Stomach (tissue), 4 donors: ENCODE measurements around the gene RASD1.

Experiments
- POLR2A ChIP-seq, 4 donors: fragments of 450-650 bp; IDR thresholded peaks; one replicate each; pipeline ENCODE4 v1.6.1; 2016; ENCODE audit warnings: antibody characterized with exemption in 4 of 4, control low read depth in 2 of 4, mild to moderate bottlenecking in 1 of 4, moderate library complexity in 1 of 4
- TF ChIP-seq, protein P1 (sequence below), 7 experiments: fragments of 450-650 bp in 4 of 7; fragments of 200-600 bp in 3 of 7; sonication (generic) in 3 of 7; IDR thresholded peaks; one replicate each; pipeline ENCODE4 v1.5.1; 2016 to 2019; ENCODE audit warnings: antibody characterized with exemption in 7 of 7, control low read depth in 2 of 7, mild to moderate bottlenecking in 1 of 7

DNA sequence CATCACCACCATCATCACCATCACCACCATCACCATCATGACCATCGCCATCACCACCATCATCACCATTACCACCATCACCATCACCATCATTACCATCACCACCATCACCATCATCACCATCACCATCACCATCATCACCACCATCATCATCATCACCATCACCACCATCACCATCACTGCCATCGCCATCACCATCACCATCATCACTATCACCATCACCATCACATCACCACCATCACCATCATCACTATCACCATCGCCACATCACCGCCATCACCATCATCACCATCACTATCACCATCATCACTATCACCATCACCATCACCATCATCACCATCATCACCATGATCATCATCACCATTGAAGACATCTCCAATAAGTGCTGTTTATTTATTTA lies 36.2 kb downstream of the RASD1 start:
- TF ChIP-seq, protein P1, sequence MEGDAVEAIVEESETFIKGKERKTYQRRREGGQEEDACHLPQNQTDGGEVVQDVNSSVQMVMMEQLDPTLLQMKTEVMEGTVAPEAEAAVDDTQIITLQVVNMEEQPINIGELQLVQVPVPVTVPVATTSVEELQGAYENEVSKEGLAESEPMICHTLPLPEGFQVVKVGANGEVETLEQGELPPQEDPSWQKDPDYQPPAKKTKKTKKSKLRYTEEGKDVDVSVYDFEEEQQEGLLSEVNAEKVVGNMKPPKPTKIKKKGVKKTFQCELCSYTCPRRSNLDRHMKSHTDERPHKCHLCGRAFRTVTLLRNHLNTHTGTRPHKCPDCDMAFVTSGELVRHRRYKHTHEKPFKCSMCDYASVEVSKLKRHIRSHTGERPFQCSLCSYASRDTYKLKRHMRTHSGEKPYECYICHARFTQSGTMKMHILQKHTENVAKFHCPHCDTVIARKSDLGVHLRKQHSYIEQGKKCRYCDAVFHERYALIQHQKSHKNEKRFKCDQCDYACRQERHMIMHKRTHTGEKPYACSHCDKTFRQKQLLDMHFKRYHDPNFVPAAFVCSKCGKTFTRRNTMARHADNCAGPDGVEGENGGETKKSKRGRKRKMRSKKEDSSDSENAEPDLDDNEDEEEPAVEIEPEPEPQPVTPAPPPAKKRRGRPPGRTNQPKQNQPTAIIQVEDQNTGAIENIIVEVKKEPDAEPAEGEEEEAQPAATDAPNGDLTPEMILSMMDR (IDR thresholded peaks at IDR 0.05) = no peak
- no peak for TF ChIP-seq POLR2A (IDR thresholded peaks at IDR 0.05)
